H4 (cell line): ENCODE data around the gene PNPLA7. TPM values are rescaled to one million over a fixed set of nuclear protein-coding genes. Genes with fewer than 3 reads are reported as not detected.
A peak's percentile ranks its signal among the peaks of the same experiment; 100 is the strongest.

Experiments used
- DNase-seq: peaks from one replicate; pipeline ENCODE4 v3.0.0-alpha.2; 2015; ENCODE audit warnings: low spot score
- total RNA-seq: library from RNA; depleted of rRNA; stranded (reverse); fragments of >200 nt; shearing (Covaris generic); gene quantifications from 2 replicates; pipeline ENCODE4 v1.2.3, GENCODE V29; 2014

The PNPLA7 gene
- total RNA-seq, 1 experiment from 2014 or later: not detected

GRCh38 chr9:137462396-137462985, 87.7 kb downstream of the PNPLA7 start:
- DNase-seq: no peak

GRCh38 chr9:137461663-137462395, 88.4 kb downstream of the PNPLA7 start:
- DNase-seq: no peak

GRCh38 chr9:137461316-137461662, 88.9 kb downstream of the PNPLA7 start:
- no peak for DNase-seq

GRCh38 chr9:137460363-137461315, 89.6 kb downstream of the PNPLA7 start:
- DNase-seq: no peak

- DNase-seq: no peak
These were observed 90.4 kb downstream of the PNPLA7 start for GRCh38 chr9:137459601-137460362.

- DNase-seq: peak; percentile 80
These were observed 91.0 kb downstream of the PNPLA7 start, which contains the start of gene NSMF for GRCh38 chr9:137459152-137459600. NSMF (minus strand) TSS chr9:137459334; CDS start chr9:137459102, 232 bp downstream.

- DNase-seq: no peak
These were observed 91.7 kb downstream of the PNPLA7 start for GRCh38 chr9:137458194-137459151.

GRCh38 chr9:137457406-137458193, 92.6 kb downstream of the PNPLA7 start:
- no peak for DNase-seq

GRCh38 chr9:137456864-137457405, 93.3 kb downstream of the PNPLA7 start:
- no peak for DNase-seq

GRCh38 chr9:137456061-137456863, 93.9 kb downstream of the PNPLA7 start:
- DNase-seq: no peak

- DNase-seq: no peak
These were observed 94.7 kb downstream of the PNPLA7 start for GRCh38 chr9:137455359-137455991.

GRCh38 chr9:137454597-137455358, 95.4 kb downstream of the PNPLA7 start:
- DNase-seq: no peak

GRCh38 chr9:137454145-137454596, 96.0 kb downstream of the PNPLA7 start:
- DNase-seq: no peak

GRCh38 chr9:137453643-137454081, 96.5 kb downstream of the PNPLA7 start:
- no peak for DNase-seq

- no peak for DNase-seq
These were observed 97.2 kb downstream of the PNPLA7 start for GRCh38 chr9:137452761-137453642.
